ENCODE data around the gene CERS3.

The CERS3 gene

DNA sequence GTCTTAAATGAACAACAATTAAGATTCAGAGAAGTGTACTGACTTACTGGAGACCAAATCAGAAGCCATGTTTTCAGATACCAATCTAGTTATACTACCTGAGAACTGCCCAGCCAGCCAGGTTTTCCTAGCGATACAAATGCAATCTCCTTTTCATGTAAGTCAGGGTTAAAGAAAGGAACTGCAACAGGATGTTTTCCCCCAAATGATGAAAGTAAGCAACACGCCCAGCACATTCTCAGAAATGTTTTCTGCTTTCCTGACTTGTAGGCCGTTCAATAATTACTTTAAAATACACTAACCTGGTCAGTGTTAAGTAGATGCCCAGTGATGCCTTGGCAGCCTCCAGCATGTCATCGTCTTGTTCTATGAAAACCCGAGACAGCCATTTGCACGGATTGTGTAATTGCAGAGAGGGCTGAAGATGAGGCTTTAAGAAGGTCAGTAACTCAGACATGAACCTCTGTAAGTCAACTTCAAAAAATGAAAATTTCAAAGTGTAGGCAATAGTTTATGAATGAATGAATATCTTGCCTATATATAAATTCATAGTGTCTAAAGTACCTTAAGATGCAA, 42.9 kb upstream of the CERS3 start:
- Histone ChIP-seq H3K27me3 (ENCODE audit: insufficient read depth, low read length, poor library complexity, severe bottlenecking) (no peaks in the 10 kb centered on the region), H3K9me3 (ENCODE audit: insufficient read depth, low read depth, low read length) (no peaks in the 10 kb centered on the region), H3K9me2 (replicated peaks; ENCODE audit: low read depth, low read length) (no peaks in the 10 kb centered on the region), H3K4me2 (ENCODE audit: low read depth, low read length, poor library complexity, severe bottlenecking) (no peak overlapping the region), H3K9ac (ENCODE audit: low read depth, low read length, poor library complexity, severe bottlenecking) (no peak overlapping the region), H4K20me1 (ENCODE audit: insufficient read depth, low read length, poor library complexity, severe bottlenecking) (no peaks in the 10 kb centered on the region), H3K4me3 (ENCODE audit: low read length, poor library complexity, severe bottlenecking) (no peak overlapping the region), H2AFZ (ENCODE audit: low read length) (no peak overlapping the region), H3K4me1 (ENCODE audit: insufficient read depth, low read length, poor library complexity, severe bottlenecking) (no peaks in the 10 kb centered on the region), H3F3A (ENCODE audit: low read depth) (no peaks in the 10 kb centered on the region), H3K36me3 (ENCODE audit: insufficient read depth, low read length) (peaks cover 37% of the 10 kb centered on the region; the same call in 1 of the 2 replicates), H3K79me2 (ENCODE audit: insufficient read depth, low read length) (no peaks in the 10 kb centered on the region)
- TF ChIP-seq EZH2phosphoT487 (IDR thresholded peaks at IDR 0.05; ENCODE audit: borderline replicate concordance) = no peak
- no peak for TF ChIP-seq CTCF (conservative IDR thresholded peaks at IDR 0.05; ENCODE audit: low read length)

- Histone ChIP-seq H3K27me3 (ENCODE audit: insufficient read depth, low read length, poor library complexity, severe bottlenecking) (no peaks in the 10 kb centered on the region), H3K9me2 (replicated peaks; ENCODE audit: low read depth, low read length) (no peaks in the 10 kb centered on the region), H3K4me3 (ENCODE audit: low read length, poor library complexity, severe bottlenecking) (no peak overlapping the region), H3K36me3 (ENCODE audit: insufficient read depth, low read length) (peaks cover 37% of the 10 kb centered on the region; the same call in 1 of the 2 replicates), H3K9ac (ENCODE audit: low read depth, low read length, poor library complexity, severe bottlenecking) (no peak overlapping the region), H3K4me1 (ENCODE audit: insufficient read depth, low read length, poor library complexity, severe bottlenecking) (no peaks in the 10 kb centered on the region), H3K4me2 (ENCODE audit: low read depth, low read length, poor library complexity, severe bottlenecking) (no peak overlapping the region), H2AFZ (ENCODE audit: low read length) (no peak overlapping the region), H3F3A (ENCODE audit: low read depth) (no peaks in the 10 kb centered on the region), H3K79me2 (ENCODE audit: insufficient read depth, low read length) (no peaks in the 10 kb centered on the region), H3K9me3 (ENCODE audit: insufficient read depth, low read depth, low read length) (no peaks in the 10 kb centered on the region), H4K20me1 (ENCODE audit: insufficient read depth, low read length, poor library complexity, severe bottlenecking) (no peaks in the 10 kb centered on the region)
- no peak for TF ChIP-seq CTCF (conservative IDR thresholded peaks at IDR 0.05; ENCODE audit: low read length)
These were observed 42.1 kb upstream of the CERS3 start for GRCh38 chr15:100570735-100571313.

- no peak for TF ChIP-seq EZH2phosphoT487 (IDR thresholded peaks at IDR 0.05; ENCODE audit: borderline replicate concordance)
- no peak for TF ChIP-seq CTCF (conservative IDR thresholded peaks at IDR 0.05; ENCODE audit: low read length)
- H3K4me2 ChIP-seq (ENCODE audit: low read depth, low read length, poor library complexity, severe bottlenecking) = no peak overlapping the region
- no peaks in the 10 kb centered on the region for H3K27me3 ChIP-seq (ENCODE audit: insufficient read depth, low read length, poor library complexity, severe bottlenecking)
- no peaks in the 10 kb centered on the region for H3K4me1 ChIP-seq (ENCODE audit: insufficient read depth, low read length, poor library complexity, severe bottlenecking)
- H3K9ac ChIP-seq (ENCODE audit: low read depth, low read length, poor library complexity, severe bottlenecking) = no peak overlapping the region
- H3K4me3 ChIP-seq (ENCODE audit: low read length, poor library complexity, severe bottlenecking) = no peak overlapping the region
- no peaks in the 10 kb centered on the region for H3K9me3 ChIP-seq (ENCODE audit: insufficient read depth, low read depth, low read length)
- H3K79me2 ChIP-seq (ENCODE audit: insufficient read depth, low read length) = no peaks in the 10 kb centered on the region
- peaks cover 37% of the 10 kb centered on the region; the same call in 1 of the 2 replicates for H3K36me3 ChIP-seq (ENCODE audit: insufficient read depth, low read length)
- H4K20me1 ChIP-seq (ENCODE audit: insufficient read depth, low read length, poor library complexity, severe bottlenecking) = no peaks in the 10 kb centered on the region
- no peak overlapping the region for H2AFZ ChIP-seq (ENCODE audit: low read length)
- no peaks in the 10 kb centered on the region for H3K9me2 ChIP-seq (replicated peaks; ENCODE audit: low read depth, low read length)
- no peaks in the 10 kb centered on the region for H3F3A ChIP-seq (ENCODE audit: low read depth)
These were observed 41.5 kb upstream of the CERS3 start for GRCh38 chr15:100570275-100570674.
